ENCODE results near the gene LRCH1.

LRCH1 gene

DNA sequence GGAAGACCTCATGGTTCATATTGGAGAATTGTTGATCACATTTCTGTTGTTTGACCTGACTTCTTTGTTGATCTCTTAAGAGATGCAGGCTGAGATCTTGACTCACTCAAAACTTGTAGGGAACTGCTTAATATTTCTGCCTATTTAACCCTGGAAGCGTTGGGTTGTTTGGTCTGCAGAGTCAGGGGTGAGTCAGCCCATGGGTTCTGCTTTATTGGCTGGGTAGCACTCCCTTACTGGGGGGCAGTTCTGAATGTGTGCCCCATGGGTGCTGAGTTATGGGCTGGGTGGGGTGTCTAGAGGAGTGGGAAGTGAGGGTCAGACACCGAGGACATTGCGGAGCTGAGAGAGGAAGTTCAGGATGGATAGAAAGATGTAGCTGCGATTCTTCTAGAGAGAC lies 87.9 kb downstream of the LRCH1 start:
- no peak for FAIRE-seq

DNA sequence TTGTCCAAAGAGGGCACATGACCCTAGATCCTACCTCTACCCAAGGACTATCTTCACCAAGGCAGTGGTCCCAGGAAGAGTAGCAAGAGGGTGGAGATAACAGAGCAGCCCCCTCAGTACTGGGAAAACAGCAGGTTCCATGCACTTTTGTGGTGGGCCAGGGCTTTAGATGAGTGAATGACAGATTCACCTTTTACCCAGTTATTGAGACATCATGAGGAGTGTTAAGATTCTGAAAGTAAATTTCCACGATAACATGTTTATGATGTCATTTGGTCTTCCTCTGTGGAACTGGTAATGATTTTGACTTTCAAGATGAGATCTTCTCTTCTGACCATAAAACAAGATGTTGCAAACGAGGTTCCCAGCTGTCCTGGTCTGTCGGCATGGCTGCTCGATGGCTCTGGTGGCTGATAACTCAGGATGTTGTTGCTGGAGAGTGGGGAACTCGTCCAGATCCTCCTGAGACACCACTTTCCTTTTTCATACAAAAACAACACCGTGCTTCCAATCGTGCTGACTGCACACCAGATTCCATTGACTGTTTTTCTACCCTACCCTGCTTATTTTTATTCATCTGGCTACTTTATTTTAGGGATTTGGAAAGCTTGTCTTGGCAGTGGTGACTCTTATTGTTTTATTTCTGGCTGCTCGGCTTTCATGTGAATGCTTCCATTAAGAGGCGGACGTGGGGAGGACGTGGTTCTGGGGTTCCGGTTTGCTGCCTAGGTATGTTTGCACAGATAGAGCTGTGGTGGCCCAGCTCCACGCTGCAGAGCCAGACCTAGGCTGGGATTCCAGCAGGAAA lies 88.5 kb downstream of the LRCH1 start:
- FAIRE-seq, result no peak

DNA sequence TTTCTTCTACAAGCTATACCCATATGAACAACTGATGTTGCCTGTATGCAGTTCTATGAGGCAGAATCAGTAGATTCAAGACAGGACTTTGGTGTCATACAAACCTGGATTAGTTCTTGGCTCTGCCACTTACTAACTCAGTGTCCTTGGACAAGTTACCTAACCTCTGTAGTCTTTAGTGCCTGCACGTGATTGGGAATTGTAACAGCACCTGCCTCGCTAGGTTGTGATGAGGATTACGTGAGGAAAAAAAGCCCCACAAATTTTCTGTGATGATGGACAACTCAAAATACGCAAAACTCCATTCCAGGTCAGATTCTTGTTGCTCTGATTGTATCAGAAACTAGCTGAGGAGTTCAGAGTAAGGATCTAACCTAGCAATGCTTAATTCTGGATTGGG lies 89.3 kb downstream of the LRCH1 start:
- FAIRE-seq, result no peak

DNA sequence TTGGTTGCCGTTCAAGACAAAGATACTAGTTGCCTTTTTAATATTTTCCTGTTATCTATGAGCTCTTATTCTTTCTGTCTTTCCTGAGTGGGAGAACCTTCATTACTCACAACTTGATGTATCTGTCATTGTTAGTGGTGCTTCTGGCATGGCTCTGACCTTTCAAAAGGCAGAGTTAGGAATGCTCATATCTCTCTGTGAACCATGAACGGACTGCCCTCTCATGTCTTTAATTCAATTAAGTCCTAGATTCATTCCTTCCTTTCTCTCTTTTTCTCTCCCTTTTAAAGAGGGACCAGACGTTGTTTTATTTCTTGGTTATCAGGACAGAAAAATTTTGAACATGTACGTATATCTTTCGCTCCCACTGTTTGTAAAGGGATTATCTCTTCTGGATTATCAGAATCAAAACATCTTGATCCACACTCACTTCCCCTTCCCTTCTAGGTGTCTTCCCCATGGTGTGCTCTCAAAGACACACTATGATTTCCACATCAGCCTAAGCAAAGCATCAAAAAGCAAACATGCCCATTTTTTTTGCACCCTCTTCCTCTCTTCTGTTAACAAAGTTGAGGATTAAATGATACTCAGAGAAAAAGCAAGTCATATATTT lies 90.3 kb downstream of the LRCH1 start:
- no peak for FAIRE-seq

DNA sequence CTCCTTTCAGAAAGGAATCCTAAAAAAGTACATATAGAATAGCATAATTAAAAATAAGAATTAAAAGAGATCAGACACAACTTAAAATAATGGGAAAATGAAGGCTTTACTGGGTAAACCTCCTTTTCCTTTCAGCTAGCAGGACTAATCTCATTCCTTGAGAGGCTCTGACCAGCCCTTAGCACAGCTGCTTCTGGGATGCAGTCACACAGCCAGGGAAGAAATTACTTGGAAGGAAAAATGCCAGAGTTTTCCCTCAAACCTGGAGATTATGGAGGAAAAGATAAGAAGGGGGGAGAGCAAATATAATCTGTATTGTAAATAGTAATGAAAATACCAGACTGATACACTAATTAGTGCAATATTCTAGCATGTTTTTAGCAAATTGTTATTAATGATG lies 91.8 kb downstream of the LRCH1 start:
- FAIRE-seq, result no peak

DNA sequence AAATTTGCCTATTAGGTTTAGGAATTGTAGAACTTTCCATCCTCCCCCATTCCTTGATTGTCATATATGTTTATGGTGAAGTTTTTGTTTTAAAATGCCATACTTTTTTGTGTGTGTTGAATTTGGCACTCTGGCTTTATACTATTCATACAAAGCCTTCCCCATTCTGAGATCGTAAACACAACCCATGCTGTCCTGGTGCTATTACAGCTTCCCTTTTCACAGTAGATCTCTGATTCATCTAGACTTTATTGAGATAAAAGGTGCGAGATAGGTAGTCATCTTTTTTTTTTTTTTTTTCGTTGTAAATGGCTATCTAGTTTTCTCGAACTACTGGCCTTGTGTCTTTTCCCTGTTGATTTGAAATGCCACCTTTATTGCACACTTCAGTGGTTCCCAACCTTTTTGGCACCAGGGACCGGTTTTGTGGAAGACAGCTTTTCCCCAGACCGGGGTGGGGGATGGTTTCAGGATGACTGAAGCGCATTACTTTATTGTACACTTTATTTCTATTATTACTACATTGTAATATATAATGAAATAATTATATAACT lies 94.6 kb downstream of the LRCH1 start:
- no peak for FAIRE-seq

DNA sequence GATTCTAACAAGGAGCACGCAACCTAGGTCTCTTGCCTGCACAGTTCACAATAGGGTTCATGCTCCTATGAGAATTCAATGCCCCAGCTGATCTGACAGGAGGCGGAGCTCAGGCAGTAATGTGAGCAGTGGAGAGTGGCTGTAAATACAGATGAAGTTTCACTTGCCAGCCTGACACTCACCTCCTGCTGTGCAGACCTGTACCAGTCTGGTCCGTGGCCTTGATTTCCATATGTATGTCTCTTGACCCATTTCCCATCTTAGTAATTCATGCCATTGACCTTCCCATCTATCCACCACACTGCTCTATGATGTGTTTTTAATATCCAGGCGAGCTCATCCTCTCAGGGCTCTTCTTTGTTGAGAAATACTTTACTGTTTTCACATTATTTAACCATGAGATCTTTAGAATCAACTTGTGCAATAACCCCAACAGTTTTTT lies 95.2 kb downstream of the LRCH1 start:
- FAIRE-seq, result no peak

DNA sequence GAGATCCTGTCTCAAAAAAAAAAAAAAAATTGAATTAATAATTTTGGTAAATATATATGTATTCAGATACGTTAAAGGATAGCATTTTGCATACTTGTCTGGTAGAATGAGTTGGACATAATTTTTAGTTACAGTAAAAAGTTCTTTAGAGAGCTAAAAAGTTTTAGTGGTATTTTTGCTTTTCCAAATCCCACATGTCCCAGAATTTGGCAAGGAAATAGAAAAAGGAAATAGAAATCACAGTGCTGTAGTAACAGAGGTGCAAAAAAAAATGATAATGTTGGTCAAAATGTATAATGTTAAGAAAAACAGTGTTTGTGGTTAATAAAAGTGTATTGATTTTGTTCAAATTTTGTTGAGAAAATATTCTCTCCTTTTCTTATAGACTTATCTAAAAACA lies 96.8 kb downstream of the LRCH1 start:
- no peak for FAIRE-seq

DNA sequence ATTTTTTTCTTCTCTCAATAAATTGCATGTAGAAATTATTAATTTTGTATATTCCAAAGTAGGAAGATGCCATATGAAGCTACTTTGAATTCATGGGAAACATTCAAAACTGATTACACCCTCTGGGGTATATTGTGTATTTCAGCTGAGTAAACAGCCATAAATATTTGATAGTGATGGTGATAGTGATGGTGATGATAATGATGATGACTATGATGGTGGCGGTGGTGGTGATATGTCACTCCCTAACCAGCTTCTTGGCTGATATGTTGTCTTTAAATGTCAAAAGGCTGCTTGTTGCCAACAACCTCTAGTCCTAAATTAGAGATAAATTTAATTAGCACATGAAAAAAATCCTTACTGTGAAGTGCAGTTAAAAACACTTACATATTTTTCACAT lies 102.0 kb downstream of the LRCH1 start:
- no peak for FAIRE-seq

DNA sequence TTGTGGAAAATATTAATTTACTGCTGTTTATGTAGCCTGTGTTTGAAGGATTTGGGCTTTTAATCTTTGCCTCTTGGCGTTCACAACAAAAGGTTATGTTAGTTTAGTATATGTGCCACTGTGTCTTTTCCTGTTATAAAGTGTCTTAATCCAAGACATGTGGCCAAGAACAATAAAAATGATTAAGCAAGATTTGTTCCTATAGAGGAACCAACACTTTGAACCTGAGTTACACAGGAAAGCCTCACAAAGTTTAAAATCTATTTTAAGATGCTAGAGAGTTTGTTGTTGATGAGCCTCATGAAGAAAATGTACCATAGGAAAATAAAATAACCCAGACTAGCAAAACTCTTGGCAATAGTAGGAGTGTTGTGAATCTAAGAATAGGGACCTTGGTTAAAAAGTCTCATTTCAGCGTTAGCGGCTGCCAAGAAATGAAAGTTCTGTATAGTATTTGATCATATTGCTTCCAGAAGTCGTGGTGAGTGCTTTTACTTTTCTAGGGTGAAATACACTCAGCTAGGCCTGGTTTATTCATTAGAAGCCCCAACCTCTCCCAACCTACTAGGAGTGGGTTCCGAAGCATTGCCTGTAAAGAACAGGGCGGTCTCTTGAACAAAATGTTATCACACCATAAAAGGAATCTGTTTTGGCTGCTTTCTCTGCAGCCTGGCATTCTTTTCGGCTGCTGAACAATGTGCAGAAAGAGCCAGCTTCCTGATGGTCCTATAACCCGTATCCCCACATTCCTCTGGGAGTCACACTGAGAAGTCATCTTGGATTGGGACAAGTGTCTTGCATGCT lies 102.6 kb downstream of the LRCH1 start:
- FAIRE-seq, result no peak

DNA sequence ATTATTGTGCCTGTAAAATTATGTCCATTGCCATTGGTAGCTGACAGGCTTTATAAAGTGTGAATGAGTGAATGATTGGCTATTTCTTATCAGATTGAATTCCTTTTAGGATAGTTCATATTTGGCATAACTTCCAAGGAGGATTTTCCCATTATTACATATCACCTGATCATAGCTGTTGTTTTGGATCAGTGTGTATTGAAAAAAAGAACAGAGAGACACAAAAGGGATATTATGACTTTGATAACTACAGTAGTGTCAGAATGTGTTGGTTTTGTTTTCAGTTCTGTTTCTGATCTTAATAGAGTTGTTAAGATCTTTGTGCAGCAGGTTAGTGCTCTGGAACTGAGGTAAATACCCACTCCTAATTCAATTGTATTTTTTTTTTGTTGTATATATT lies 103.8 kb downstream of the LRCH1 start:
- FAIRE-seq, result no peak

DNA sequence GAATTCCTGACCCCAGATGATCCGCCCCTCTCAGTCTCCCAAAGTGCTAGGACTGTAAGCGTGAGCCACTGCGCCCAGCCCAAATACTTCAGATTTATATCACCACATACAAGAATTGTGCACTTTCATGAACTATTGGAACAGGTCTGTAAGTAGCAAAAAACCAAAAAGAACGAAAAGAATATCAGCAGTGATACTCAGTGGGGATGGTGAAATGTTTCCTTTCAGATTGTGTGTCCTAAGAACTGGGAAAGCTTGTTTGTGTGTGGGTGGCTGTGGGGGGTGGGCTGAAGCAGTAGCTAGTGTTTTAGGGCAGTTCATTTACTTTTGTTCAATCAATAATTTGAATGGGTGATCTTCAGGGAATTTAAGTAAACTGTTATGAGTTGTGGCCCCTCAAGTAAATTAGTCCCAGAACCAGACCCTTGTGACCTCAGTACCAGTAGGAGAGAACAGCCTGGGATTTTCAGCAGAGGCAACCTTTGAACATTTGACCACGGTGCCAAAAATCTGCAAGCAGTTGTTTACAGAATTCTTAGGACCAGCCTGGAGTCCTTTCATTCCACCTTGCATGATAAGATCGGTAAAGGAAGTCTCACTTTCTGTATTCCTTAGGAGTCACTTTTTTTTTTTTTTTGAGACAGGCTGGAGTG lies 106.6 kb downstream of the LRCH1 start:
- no peak for FAIRE-seq

DNA sequence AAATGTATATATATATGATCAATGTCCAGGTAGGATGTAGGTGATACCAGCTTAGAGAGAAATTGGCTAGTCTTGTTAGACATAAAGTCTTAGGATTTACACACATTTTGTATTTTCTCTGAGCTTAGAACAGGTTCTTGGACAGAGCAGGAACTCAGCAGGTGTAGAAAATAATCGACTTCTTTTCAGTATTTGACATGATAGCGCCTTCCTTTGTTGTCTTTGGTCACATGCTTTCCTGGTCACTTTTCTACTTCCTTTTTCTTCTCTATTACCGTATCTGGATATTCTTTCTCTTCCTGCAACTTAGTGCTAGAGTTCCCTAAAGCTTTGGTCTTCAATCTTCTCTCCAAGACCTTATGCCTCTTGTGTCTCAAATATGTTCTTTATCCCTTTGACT lies 107.4 kb downstream of the LRCH1 start:
- FAIRE-seq, result no peak

DNA sequence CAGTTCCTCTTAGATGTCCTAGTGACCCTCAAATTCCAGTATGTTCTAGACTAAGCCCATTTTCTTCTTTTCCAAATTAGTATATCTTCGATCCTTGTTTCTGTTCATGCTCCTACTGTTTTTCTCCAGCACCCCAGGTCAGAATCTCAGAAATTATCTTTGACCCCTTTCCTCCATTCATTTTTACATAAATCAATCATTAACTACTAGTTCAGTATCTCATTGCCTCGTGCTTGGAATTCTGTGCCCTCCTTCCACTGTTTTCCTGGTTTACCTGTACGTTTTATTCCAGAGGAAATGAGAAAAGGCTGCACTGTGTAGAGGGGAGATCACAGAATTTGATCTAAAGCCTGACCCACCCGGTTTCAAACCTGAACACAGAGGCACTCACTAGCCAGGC lies 107.9 kb downstream of the LRCH1 start:
- no peak for FAIRE-seq

DNA sequence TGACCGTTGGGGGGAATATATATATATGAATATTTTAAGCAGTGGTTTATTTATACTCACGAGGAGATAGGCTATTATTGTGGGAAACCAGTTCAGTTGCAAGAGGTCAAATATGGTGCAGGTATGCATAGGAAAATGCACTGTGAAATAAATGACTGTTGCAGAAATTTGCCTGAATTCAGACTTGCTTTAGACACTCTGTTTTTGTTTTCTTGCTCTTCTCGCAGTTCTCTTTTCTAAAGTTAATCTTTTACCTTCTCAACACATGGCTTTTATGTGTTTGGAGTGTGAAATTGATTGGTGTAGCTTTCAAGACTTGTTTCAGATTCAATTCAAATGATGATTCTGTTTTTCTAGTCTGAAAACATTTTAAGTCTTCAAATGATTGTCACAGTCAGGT lies 109.7 kb downstream of the LRCH1 start:
- FAIRE-seq, result no peak

DNA sequence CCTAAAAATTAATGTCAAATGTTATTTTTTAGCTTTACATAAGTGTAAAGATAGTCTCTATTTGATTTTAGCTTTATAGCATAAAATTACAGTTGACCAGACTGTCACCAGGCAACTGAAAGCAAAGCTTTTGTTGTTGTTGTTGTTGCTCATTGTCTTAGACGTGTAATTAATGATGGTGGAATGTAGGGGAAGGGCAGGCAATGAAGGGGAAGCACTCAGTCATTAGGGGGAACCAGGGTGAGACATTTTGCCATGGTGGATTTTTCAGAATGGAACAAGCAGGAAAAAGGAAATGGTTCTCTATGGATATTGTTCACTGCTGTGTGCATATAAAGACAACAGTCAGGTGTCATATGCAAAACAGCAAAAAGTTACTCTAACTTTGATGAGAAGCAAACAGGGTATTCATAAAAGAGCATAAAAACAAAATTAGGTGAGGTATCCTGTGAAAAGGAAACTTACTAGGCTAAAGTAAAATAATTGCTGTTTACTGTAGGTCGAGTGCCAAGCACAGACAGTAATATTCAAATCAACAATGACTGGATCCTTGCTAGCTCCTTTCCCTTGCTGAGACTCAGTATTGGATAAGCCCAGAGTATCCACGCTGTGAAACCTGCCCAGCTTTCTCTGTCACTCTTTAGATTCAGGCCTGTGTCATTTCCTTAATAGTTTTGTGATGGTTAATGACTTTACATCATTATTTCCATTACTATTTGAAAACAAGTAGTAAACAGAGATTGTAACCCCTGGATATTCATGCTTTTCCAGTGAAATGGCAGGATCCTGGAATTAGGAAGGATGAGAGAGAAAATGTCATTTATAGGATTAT lies 110.5 kb downstream of the LRCH1 start:
- no peak for FAIRE-seq

DNA sequence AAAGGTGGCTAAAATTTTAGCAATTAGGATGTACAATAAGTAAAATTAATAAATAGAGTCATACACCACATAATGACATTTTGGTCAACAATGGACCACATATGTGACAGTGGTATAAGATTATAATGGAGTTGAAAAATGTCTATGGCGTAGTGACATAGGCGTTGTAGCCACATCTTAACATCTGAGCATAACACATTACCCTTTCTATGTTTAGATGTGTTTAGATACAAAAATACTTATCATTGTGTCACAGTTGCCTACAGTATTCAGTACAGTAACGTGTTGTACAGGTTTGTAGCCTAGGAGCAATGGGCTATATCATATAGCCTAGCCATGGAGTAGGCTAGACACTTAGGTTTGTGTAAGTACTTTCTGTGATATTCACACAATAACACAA lies 111.2 kb downstream of the LRCH1 start:
- FAIRE-seq, result no peak

DNA sequence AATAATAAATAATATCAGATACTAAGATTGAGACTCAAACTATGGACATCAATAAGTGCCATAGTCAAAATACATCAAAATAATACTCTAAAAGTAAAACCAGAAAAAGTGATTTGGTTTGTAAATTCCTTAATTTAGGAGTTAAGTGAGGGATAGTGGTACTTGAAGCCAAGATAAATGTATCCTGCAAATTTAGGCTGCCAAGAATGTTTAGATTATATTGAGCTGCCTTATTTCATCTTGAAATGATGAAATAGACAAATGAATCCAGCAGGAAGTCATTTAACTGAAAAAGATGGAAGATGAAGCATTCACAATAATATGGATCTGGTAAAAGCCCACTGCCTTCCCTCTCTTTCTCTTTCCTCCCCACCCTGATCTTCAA lies 112.3 kb downstream of the LRCH1 start:
- no peak for FAIRE-seq

DNA sequence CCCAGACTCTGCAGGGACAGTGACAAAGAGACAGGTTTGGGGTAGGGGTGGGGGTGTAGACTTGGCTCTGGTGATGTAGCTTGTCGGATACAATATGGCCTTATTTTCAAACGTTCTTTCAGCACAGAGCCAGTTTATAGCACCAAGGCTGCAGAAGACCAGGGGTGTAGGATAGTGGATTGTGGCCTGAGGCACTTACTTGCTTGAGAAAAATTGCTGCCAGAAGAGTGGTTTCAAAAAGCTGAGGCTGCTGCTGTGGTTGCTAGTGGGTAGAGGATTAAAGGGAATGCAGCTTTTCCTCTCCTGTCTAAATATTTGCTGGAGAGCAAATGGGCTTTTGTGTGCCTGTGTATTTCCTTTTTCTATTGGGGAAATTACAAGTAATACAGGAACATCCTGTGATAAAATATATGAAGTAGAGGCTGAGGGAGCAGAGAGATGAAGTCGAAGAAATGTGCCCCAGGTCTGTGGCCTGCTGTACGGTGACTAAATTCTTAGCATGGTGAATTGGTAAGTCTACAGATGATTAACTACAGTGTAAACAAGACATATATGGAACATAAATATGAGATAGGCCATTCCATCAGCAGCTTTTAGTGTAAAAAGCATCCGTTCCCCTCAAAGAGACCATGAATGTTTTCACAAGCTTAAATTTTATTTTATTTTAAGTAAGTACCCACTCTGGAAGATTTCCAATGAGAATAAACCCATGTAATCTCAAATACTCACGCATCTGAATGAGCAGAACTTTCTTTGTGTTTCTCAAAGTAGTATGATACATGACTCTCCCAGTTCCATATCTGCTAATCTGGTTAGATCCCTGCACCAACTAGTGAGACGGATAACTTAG lies 112.9 kb downstream of the LRCH1 start:
- FAIRE-seq, result no peak

DNA sequence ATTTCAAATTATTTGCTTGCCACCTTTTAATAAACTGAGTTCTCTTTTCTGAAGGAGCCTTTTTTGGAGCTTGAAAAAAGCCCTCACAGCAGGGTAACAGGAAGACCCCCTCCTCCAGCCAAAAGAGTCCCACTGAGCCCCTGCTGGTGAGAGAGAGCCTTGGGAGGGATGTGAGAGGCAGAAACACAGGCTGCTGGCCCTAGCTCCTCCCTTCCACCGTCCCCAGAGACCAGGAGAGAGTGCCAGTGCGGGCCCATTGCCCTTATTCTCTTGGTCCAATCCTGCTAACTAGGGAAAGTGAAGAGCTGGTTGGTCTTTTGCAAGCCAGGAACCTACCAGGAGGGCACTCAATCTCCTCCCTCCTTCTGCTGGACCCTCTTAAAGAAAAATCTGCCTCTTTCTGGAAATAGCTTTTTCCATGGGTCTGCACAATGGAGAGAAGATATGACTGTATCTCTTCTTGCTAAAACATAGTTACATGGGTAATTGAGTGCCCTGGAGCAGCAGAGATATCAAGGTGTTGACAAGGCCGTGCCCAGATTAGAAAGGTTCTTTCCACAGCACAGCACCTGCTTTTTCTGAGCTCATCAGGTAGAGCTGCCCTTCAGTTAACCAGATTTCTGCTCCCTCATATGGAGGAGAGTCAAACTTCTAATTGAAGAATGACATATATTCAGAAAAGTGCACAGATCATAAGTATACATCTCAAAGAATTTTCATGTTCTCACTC lies 113.9 kb downstream of the LRCH1 start:
- FAIRE-seq, result no peak
